ENCODE results near the gene ARHGAP10. TPM values are rescaled to one million over a fixed set of nuclear protein-coding genes. Genes with fewer than 3 reads are reported as not detected.

The ARHGAP10 gene
- total RNA-seq, 1 donor from 2014 or later = 111 TPM

DNA sequence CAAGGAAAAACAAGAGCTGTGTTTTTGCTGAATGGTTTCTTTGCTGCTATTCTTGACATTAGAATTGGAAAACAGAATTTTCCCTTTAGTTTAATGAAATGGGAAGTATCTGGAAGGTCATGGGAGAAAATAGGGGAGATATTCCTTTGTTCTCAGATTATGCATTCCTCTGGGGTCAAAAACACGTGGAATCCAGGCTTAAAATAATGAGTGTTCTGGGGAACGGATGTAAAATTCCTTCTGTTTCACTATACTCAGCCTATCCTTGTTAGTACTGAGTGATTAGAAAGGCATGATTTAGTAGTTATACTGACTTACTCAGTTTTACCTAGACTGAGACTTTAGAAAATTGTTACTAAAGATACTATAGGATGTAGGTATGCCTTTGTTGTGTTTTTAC lies 107.3 kb downstream of the ARHGAP10 start:
- Mint-ChIP-seq H3K27ac (ENCODE audit: unreplicated experiment) (peak overlapping the region; percentile 72), H3K9me3 (ENCODE audit: low read depth) (no peaks in the 10 kb centered on the region), H3K4me1 (ENCODE audit: low read depth) (peaks cover 85% of the 10 kb centered on the region), H3K36me3 (ENCODE audit: low read depth) (peaks cover 17% of the 10 kb centered on the region), H3K27me3 (ENCODE audit: low read depth) (no peaks in the 10 kb centered on the region), H3K4me3 (ENCODE audit: unreplicated experiment) (no peak overlapping the region)
- TF ChIP-seq, protein P1, sequence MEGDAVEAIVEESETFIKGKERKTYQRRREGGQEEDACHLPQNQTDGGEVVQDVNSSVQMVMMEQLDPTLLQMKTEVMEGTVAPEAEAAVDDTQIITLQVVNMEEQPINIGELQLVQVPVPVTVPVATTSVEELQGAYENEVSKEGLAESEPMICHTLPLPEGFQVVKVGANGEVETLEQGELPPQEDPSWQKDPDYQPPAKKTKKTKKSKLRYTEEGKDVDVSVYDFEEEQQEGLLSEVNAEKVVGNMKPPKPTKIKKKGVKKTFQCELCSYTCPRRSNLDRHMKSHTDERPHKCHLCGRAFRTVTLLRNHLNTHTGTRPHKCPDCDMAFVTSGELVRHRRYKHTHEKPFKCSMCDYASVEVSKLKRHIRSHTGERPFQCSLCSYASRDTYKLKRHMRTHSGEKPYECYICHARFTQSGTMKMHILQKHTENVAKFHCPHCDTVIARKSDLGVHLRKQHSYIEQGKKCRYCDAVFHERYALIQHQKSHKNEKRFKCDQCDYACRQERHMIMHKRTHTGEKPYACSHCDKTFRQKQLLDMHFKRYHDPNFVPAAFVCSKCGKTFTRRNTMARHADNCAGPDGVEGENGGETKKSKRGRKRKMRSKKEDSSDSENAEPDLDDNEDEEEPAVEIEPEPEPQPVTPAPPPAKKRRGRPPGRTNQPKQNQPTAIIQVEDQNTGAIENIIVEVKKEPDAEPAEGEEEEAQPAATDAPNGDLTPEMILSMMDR (IDR thresholded peaks at IDR 0.05) = no peak
- DNase-seq (ENCODE audit: low spot score) = no peak

DNA sequence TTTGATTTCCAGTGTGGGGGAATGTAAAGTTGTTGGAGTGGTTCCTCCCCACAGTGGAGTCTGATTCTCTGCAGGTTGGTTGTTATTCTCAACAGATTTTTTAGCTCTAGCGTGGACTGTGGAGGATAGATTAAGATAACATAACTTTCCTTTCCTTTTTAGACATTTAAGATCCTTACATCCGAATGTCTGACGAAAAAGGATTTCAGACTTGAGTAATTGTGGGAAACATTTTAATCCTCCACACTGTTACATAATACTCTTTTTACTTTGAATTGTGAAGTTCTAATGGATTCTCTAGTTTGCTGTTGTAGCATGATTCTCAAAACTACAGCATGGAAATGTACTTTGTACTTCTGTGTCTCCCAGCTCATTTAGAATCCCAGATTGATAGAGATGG lies 107.8 kb downstream of the ARHGAP10 start:
- Mint-ChIP-seq H3K4me1 (ENCODE audit: low read depth) (peaks cover 81% of the 10 kb centered on the region), H3K36me3 (ENCODE audit: low read depth) (peaks cover 16% of the 10 kb centered on the region), H3K9me3 (ENCODE audit: low read depth) (no peaks in the 10 kb centered on the region), H3K4me3 (ENCODE audit: unreplicated experiment) (no peak overlapping the region), H3K27ac (ENCODE audit: unreplicated experiment) (peak overlapping the region; percentile 72), H3K27me3 (ENCODE audit: low read depth) (no peaks in the 10 kb centered on the region)
- TF ChIP-seq, protein P1 (IDR thresholded peaks at IDR 0.05) = no peak
- no peak for DNase-seq (ENCODE audit: low spot score)

GRCh38 chr4:147840838-147841738 lies 109.2 kb downstream of the ARHGAP10 start:
- peaks cover 67% of the 10 kb centered on the region for H3K4me1 Mint-ChIP-seq (ENCODE audit: low read depth)
- H3K9me3 Mint-ChIP-seq (ENCODE audit: low read depth) = no peaks in the 10 kb centered on the region
- DNase-seq (ENCODE audit: low spot score) = no peak
- H3K4me3 Mint-ChIP-seq (ENCODE audit: unreplicated experiment) = no peak overlapping the region
- no peaks in the 10 kb centered on the region for H3K27me3 Mint-ChIP-seq (ENCODE audit: low read depth)
- H3K27ac Mint-ChIP-seq (ENCODE audit: unreplicated experiment) = peak overlapping the region; percentile 66
- H3K36me3 Mint-ChIP-seq (ENCODE audit: low read depth) = peaks cover 15% of the 10 kb centered on the region
- TF ChIP-seq, protein P1 (IDR thresholded peaks at IDR 0.05) = no peak

- H3K36me3 Mint-ChIP-seq (ENCODE audit: low read depth) = peaks cover 15% of the 10 kb centered on the region
- H3K4me1 Mint-ChIP-seq (ENCODE audit: low read depth) = peaks cover 52% of the 10 kb centered on the region
- H3K27me3 Mint-ChIP-seq (ENCODE audit: low read depth) = no peaks in the 10 kb centered on the region
- TF ChIP-seq, protein P1 (IDR thresholded peaks at IDR 0.05) = no peak
- peak overlapping the region; percentile 81 for H3K27ac Mint-ChIP-seq (ENCODE audit: unreplicated experiment)
- DNase-seq (ENCODE audit: low spot score) = no peak
- H3K4me3 Mint-ChIP-seq (ENCODE audit: unreplicated experiment) = no peak overlapping the region
- no peaks in the 10 kb centered on the region for H3K9me3 Mint-ChIP-seq (ENCODE audit: low read depth)
Observed at GRCh38 chr4:147842573-147842972, 110.7 kb downstream of the ARHGAP10 start.

DNA sequence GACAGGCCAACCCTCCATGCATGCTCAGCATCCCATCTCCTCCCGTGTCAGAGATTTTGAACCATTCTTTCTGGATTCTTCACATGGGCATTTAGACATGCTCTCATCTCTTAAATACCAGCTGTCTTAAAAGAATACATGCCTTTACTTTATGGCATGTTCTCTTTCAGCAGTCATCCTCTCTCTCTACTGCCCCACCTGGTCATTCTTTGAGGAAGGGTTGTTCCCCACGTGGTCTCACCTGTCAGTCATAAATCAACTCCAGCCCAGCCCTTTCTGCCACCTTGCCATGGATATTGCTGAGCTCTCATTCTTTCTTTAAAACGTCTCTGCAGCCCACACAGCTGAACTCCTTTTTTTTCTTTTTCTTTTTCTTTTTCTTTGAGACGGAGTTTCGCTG lies 111.3 kb downstream of the ARHGAP10 start:
- TF ChIP-seq, protein P1 (IDR thresholded peaks at IDR 0.05) = peak; percentile 30
- Mint-ChIP-seq H3K9me3 (ENCODE audit: low read depth) (no peaks in the 10 kb centered on the region), H3K36me3 (ENCODE audit: low read depth) (peaks cover 15% of the 10 kb centered on the region), H3K27me3 (ENCODE audit: low read depth) (no peaks in the 10 kb centered on the region), H3K27ac (ENCODE audit: unreplicated experiment) (peak overlapping the region; percentile 81), H3K4me1 (ENCODE audit: low read depth) (peaks cover 50% of the 10 kb centered on the region), H3K4me3 (ENCODE audit: unreplicated experiment) (no peak overlapping the region)
- DNase-seq (ENCODE audit: low spot score) = no peak

All from chondrocyte (in vitro differentiated cells).